MCF 10A (cell line): ENCODE data around the gene PPM1H. TPM values are rescaled to one million over a fixed set of nuclear protein-coding genes. Genes with fewer than 3 reads are reported as not detected.

Experiments
- BruUV-seq: library from RNA; stranded (reverse); fragments of 400-500 nt; replicated peaks from 2 replicates; lab custom pipeline; 2021; lab: Mats Ljungman, UMichigan
- CTCF ChIA-PET: fragments of 300-600 bp; sonication (Branson Sonifier 250); formaldehyde crosslinking; extraction: SDS; loops from one replicate; lab custom pipeline; 2021; ENCODE audit warnings: antibody characterized with exemption, inconsistent platforms; lab: Yijun Ruan, JAX
- POLR2A ChIA-PET: fragments of 300-600, 350-650 bp; sonication (Branson Sonifier 250); formaldehyde crosslinking; extraction: SDS; loops from one replicate; lab custom pipeline; 2020; ENCODE audit warnings: antibody characterized with exemption, inconsistent platforms; lab: Yijun Ruan, JAX
- DNase-seq: peaks from one replicate; pipeline ENCODE4 v3.0.0-alpha.2; 2018; ENCODE audit not compliant: unreplicated experiment
- H3K27ac Mint-ChIP-seq: one replicate; pipeline ENCODE4 v1.8.0; 2022; ENCODE audit warnings: mild to moderate bottlenecking, low read depth, mixed read lengths; ENCODE audit not compliant: unreplicated experiment
- H3K27me3 Mint-ChIP-seq: one replicate; pipeline ENCODE4 v1.8.0; 2022; ENCODE audit warnings: mixed read lengths; ENCODE audit not compliant: insufficient read depth, unreplicated experiment
- H3K36me3 Mint-ChIP-seq: one replicate; pipeline ENCODE4 v1.8.0; 2022; ENCODE audit warnings: mild to moderate bottlenecking, moderate library complexity, mixed read lengths; ENCODE audit not compliant: insufficient read depth, unreplicated experiment
- H3K4me1 Mint-ChIP-seq: one replicate; pipeline ENCODE4 v1.8.0; 2022; ENCODE audit warnings: mixed read lengths; ENCODE audit not compliant: insufficient read depth, unreplicated experiment
- H3K4me3 Mint-ChIP-seq: one replicate; pipeline ENCODE4 v1.8.0; 2022; ENCODE audit warnings: mild to moderate bottlenecking, moderate library complexity, mixed read lengths; ENCODE audit not compliant: unreplicated experiment
- H3K9me3 Mint-ChIP-seq: one replicate; pipeline ENCODE4 v1.8.0; 2022; ENCODE audit warnings: mixed read lengths; ENCODE audit not compliant: unreplicated experiment
- CTCF ChIP-seq: fragments of 200-600 bp; IDR thresholded peaks from one replicate; pipeline ENCODE4 v1.8.0; 2022; ENCODE audit warnings: antibody characterized with exemption, mild to moderate bottlenecking; ENCODE audit not compliant: unreplicated experiment
- intact Hi-C: fragments of 100-400 bp; cut with micrococcal nuclease; formaldehyde crosslinking; loops from 2 replicates; pipeline ENCODE4 v1.14.1; 2022
- total RNA-seq: library from RNA; stranded (reverse); gene quantifications from 2 replicates; pipeline ENCODE4 v1.2.3, GENCODE V29; 2022

Gene PPM1H
- total RNA-seq, 1 experiment from 2014 or later = 0.49 TPM

- Mint-ChIP-seq H3K27ac (no peak overlapping the region), H3K36me3 (no peaks in the 10 kb centered on the region), H3K4me1 (peaks cover 6% of the 10 kb centered on the region), H3K9me3 (no peaks in the 10 kb centered on the region), H3K27me3 (peaks cover 21% of the 10 kb centered on the region), H3K4me3 (no peak overlapping the region)
- no peak for DNase-seq
- no peak for TF ChIP-seq CTCF
- ChIA-PET POLR2A (no interaction called here), CTCF (interaction anchor here (1.0 kb wide), 1 partner anchor 32 kb away, joined by 3 read pairs; the partner anchor contains the start of gene PPM1H)
- intact Hi-C loops = no loop called here
- no TSS peak for BruUV-seq
Measured at GRCh38 chr12:62903151-62903550, 31.8 kb downstream of the PPM1H start.

- Mint-ChIP-seq H3K9me3 (no peaks in the 10 kb centered on the region), H3K36me3 (no peaks in the 10 kb centered on the region), H3K4me3 (no peak overlapping the region), H3K27ac (no peak overlapping the region), H3K4me1 (peaks cover 6% of the 10 kb centered on the region), H3K27me3 (peaks cover 12% of the 10 kb centered on the region)
- CTCF ChIA-PET = interaction anchor here (0.8 to 1.5 kb wide), 3 partner anchors 8 to 82 kb away, joined by 4 to 6 read pairs (median 4); no protein-coding TSS in a partner anchor
- DNase-seq = peak; percentile 9
- TF ChIP-seq CTCF = no peak
- no TSS peak for BruUV-seq
- intact Hi-C loops = no loop called here
- POLR2A ChIA-PET = no interaction called here
Measured at GRCh38 chr12:62900686-62901272, 34.2 kb downstream of the PPM1H start.

GRCh38 chr12:62899568-62900390 is 35.2 kb downstream of the PPM1H start:
- BruUV-seq = no TSS peak
- H3K4me1 Mint-ChIP-seq = peaks cover 6% of the 10 kb centered on the region
- CTCF ChIA-PET = interaction anchor here (1.1 kb wide), 1 partner anchor 462 kb away, joined by 3 read pairs; no protein-coding TSS in a partner anchor

More at GRCh38 chr12:62899568-62900390, 35.2 kb downstream of the PPM1H start:
- Mint-ChIP-seq H3K36me3 (no peaks in the 10 kb centered on the region), H3K4me3 (no peak overlapping the region), H3K27ac (no peak overlapping the region), H3K27me3 (peaks cover 2% of the 10 kb centered on the region), H3K9me3 (no peaks in the 10 kb centered on the region)
- peak; percentile 21 for DNase-seq
- POLR2A ChIA-PET = interaction anchor here (1.0 kb wide), 1 partner anchor 128 kb away, joined by 3 read pairs; no protein-coding TSS in a partner anchor
- intact Hi-C loops = no loop called here
- no peak for TF ChIP-seq CTCF
